NT2/D1 (cell line): ENCODE results near the gene SLC9A9.

Experiments used
- SUZ12 ChIP-seq: IDR thresholded peaks from 2 replicates; pipeline ENCODE4 v1.6.1; 2011; ENCODE audit not compliant: insufficient read length, insufficient read depth; ENCODE audit errors: extremely low read depth
- YY1 ChIP-seq: IDR thresholded peaks from 2 replicates; pipeline ENCODE4 v1.6.1; 2011; ENCODE audit not compliant: insufficient read length, insufficient read depth
- ZNF274 ChIP-seq: IDR thresholded peaks from 2 replicates; pipeline ENCODE4 v1.6.1; 2011; ENCODE audit warnings: mild to moderate bottlenecking, low read depth, low read length

DNA sequence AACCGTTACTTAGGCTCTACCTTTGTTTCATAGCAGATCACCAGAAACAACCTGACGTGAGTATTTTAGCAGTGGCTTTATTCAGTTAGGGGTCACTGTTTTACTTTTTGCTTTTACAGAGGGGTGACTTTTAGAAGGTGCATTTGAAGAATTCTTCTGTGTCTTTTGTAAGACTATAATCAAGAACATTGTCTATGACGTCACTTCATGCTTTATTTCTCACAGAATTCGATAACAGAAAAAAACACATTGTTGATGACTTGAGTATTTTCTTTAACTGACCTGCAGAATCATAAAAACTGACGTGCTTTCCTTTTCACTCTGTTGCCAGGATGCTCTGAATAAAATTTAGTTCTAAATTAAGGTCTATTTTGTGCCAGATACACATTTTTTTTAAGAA lies 244.5 kb downstream of the SLC9A9 start:
- TF ChIP-seq ZNF274, result no peak
- no peak for TF ChIP-seq SUZ12
- TF ChIP-seq YY1, result no peak
